HG03280 (cell line): ENCODE measurements around the gene CEP85.
"Not testable (repeated sequence)": the region's sequence is repeated elsewhere in the genome, so short reads cannot be mapped to it uniquely, and the experiment has no call there.

Experiments
- ATAC-seq: cut with Tn5 transposase; IDR thresholded peaks from one replicate; pipeline ENCODE4 v1.9.1; 2021; ENCODE audit warnings: mild to moderate bottlenecking, moderate library complexity; ENCODE audit not compliant: unreplicated experiment

The CEP85 gene

DNA sequence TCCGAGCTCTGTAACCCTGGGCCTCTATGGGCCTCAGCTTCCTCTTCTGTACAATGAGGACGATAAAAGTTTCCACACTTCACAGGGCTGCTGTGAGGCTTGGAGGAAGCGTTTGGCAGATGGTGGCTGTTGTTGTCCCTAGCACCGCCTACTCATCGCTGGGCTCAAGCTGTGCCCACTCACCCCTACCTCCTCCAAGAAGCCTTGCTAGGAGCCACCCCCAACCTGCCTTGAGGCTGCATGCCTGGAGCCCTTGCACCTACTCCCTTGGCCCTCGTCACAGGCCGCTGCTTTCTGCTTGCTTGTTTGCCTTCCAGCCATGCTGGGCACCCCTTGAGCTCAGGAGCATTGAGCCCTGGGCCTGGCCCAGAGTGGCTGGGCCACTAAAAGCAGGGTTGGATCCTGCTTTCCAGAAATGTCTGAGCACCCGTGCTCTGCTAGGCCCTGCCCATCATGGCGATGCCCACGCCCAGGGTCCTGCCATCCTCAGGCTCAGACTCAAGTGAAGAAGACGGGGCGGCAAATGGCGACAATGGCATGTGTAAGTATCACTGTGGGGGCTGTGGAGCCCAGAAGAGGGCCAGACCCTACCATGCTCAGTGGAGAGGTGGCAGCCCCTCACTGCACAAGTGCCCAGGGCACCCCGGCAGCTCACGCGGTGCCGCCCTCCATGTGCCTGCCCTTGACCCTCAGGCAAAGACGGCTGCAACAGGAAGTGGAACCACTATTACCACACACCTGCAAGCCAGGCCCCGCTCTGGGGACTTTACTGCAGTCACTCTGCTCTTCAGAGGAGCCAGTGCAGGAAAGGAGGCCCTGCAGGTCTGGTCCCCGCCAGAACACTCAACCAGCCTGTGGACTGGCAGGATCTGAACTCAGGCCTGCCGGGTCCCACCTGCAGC is 55.4 kb downstream of the CEP85 start:
- ATAC-seq = no peak

DNA sequence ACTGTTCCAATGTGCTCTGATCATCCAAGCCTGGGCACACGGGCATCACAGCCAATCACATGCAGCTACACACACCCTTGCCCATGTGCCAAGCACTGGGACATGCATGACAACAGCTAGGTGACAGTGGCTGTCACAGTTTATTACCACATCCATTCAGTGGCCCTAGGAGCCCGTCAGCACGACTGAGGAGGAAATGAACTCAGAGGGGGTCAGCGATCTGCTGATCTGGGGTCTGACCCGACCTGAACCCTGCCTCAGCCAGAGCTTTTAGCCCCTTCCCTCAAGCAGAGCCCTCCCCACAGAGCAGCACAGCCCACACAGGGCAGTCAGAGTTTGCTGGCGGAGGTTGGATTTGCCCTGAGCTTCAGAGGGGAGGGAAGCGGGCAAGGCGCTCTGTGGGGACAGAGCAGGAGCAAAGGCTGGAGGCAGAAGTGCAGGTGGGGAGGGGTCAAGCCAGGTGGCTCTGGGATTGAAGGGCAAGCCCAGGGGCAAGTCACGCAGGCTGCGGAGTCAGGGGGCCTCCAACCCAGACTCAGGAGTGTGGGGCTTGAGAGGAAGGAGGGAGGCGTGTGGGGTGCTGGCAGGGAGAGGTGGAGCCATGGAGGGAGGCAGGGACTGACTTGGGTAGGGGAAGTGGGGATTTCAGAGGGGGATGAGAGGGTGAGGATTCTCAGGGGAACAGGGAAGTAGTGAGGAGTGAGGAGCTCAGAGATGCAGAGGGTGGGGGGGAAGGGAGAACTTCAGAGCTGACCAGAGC is 56.3 kb downstream of the CEP85 start:
- no peak for ATAC-seq

DNA sequence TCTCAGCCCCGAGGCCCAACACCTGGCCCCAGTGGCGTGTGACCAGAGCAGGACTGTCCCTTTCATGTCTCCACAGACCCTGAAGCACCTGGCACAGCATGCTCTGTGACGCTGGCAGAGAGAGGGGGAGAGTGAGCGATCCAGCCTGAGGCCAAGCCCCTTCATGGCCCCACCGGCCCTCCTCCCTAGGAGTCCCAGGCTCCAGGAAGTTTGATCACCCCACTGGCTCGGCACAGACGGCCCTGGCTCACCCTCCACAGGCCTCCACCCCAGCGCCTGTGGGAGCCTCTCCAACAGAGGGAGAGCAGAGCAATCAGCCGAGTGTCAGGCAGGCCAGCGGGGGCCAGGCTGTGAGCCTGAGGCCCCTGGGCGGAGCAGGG is 56.9 kb downstream of the CEP85 start:
- no peak for ATAC-seq

DNA sequence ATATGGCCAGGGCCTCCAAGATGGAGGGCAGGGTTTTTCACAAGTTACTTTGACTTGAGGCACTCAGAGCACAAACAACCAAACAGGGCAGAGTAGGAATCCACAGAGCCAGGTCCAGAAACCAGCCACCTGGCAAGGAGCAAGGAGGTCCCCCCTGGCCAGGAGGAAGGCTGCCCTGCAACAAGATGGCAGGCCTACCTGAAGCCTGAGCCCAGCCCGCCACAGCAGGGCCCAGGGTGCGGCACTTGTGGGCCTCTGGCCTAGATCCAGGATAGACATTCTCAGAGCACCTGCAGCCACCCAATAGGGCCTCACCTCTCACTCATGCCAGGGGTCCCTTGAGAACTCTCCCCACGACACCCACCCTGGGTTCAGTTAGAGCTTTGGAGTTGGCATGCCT is 57.4 kb downstream of the CEP85 start:
- no peak for ATAC-seq

DNA sequence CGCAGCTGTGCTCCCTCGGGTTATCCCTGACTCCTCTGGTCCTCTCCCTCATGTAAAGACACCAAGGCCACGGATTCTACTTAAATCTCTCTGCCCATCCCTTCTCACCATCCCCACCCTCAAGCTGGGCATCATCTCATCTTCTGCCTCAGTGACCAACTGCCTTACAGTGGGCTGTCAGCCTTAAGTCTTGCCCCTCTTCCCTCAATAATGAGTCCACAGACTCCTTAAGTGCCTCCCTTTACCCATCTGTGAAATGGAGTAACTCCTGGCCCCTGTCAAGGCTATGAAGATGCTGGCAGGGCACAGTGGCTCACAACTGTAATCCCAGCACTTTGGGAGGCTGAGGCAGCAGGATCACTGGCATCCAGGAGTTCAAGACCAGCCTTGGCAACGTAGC is 57.9 kb downstream of the CEP85 start:
- ATAC-seq = no peak

DNA sequence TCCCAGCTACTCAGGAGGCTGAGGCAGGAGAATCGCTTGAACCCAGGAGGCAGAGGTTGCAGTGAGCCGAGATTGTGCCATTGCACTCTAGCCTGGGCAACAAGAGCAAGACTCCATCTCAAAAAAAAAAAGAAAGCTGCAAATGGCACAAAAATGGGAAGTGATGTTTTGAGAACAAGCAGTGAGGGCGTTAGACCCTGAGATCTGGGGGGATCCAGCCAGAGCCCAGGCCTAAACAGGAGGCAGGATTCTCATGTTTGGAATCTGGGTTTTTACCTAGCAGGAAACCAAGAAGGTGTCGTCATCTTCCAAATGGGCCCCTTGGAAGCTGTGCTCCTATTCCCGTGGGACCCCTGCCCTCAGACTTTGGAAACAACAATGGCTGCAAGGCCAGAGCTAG is 58.7 kb downstream of the CEP85 start:
- ATAC-seq = not testable (repeated sequence)

DNA sequence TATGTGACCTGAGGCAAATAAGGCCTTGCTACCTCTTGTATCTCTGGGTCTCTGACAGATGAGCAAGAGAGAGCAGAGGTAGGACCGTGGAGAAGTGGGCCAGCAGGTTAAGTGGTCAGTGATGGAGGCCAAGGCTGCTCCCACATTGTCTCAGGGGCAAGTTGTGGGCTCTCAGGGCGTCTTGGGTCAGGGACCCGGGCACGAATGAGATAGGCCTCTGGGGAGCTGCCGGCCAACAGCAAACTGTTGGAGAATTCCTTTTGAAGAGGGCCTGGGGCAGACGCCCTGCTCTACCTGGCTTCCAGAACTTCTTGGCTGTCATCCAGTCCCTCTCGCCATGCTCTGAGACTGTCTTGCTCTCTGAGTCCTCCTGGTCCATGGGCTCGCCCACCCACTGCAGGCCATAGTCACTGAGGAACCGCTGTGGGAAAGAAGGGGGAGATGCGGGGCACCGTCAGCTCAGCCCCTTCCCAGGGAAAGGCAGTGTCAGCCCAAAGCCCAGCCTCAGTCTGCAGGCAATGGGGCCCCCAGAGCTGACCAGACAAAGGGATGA is 60.0 kb downstream of the CEP85 start:
- no peak for ATAC-seq

DNA sequence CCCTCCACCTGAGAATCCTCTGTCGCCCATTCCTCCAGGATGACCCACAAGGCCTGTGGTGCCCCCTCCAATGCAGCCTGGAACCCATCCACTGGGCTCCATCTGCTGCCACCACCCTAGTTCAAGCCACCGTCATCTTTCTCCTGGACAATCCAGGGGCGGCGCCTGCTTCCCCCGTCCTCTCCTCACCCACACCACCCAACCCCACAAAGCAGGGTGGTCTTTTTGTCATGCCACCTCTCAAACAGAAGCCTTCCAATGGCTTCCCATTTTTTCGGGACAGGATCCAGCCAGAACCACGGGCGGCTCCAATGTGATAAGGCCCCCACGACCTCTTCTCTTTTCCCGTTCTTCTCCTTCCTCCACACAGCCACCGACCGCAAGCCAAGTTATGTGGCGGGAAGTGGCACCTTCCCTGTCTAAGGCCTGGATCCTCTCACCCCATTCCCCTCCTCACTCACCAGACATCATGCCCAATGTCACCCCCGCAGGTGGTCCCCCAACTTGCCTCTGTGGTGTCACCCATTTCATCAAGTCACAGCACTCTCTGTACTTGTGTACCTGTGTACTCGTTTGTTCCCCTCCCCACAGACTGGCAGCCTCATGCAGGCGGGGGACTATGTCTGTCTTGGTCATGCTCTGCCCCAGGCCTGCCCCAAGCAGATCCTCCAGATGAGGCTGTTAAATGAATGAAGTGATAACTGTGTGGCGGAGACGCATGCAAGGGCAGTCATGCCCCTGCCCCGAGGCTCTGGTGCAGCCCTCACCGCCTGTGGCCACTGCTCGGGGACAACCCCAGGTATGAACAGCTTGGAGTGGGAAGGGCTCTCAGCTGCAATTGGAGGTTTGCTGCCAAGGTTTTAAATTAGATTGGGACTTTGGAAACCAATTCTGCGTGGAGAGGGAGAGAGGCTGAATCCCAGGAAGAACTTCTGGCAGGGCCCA is 61.5 kb downstream of the CEP85 start:
- no peak for ATAC-seq

DNA sequence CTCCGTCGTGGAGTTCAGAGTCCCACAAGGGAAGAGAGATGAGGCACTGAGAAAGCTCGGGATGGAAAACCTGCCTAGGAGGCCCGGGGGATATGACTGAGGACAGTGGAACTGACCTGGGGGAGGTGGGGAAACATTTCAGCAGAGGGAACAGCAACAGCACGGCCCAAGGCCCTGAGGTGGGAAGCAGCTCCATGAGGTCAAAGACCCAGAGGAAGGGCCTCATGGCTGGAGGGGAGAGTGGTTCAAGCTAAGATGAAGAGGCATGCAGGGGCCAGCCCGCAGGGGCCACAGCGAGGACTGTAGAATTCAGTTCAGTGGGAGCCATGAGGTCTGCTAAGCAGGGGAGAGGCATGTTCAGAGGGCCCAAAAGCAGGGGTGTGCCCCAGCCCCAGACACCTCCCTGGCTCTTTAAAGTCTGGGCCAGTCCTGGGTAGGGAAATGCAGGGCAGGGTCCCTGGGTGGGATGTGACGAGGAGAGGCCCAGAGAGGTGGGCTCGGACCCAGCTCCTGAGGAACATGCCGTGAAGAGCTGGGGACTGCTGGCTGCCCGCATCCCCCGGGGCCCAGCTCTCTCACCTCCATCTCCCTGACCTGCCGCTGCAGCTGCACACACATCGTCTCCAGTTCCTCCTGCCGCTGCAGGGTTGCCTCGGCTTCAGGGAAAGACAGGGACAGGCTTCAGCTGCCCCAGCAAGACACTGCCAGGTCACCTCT is 62.5 kb downstream of the CEP85 start:
- ATAC-seq = no peak

DNA sequence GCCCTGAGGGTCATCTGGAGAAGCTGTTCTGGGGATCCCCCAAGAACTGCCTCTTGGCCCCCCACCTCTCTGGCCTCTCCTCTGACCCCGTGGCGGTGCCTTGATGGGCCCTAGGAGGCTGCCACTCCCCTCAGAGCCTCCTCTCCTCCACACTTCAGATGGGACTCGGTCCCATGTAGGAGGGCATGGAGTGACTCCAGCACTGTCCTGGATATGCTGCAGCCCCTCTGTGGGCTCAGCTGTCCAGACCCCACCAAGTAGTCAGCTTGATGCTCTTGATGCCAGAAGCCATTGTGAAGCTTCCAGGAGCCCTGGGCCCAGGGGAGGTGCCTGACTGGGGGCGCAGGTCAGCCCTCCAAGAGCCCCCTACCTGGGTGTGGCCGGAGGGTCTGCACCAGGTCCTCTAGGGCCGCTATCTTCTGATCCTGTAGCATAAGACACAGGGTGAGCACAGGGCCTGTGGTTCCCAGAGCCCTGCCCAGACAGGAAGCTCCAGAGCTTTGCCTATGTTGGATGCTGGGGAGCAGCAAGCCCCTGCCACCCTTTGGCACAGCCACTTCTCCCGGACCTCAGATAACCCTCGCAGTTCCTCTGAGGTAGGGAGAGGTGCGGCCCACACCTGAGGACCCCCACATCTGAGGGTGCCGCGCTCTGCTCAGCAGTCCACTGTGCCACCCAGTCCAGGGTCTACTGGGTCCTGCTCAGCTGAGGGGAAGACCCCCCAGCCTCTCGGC is 63.2 kb downstream of the CEP85 start:
- no peak for ATAC-seq

DNA sequence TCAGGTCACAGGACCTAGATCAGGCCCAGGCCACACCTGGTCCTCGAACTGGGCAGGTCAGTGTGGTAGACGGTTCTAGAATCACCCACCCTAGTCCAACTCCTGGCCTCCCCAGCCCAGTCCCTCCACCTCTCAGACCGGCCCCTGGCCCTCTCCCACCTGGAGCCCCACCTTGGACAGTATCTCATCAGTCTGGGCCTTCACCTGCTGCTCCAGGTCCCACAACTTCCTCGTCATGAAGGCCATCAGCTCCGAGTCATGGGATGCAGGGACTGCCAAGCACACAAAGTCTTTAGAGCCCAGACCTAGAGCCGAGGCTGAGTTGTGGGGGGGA is 63.8 kb downstream of the CEP85 start:
- no peak for ATAC-seq

DNA sequence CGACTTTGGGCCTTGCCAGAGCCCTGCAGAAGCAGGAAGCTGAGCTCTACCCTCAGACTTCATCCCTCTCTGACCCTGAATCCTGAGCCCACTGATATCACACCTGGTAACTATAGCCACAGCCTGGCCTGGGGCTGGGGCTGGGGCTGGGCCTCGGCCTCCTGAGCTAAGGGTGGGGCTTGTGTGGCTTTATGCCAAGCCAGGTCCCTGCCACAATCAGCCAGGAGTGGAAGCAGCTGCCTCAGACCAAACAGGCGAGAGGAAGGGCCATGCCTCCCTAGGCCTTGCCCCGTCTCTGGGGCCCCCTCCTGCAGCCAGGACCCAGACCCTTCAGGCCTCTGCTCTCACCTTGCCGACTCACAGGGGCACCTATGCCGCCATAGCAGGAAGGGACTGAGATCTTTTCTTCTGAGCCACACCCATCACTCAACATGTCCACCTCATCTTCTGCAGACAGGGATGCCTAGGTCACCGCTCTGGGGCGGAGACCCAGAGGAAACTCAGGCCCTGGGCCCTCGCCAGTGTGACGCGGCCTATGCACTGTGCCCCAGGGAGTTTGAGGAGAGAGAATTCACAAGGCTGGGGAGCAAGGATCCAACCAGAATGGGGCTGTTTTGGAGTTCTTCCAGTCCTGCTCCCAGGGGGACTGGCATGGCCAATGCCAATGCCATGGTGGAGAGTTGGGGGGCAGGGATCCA is 66.7 kb downstream of the CEP85 start:
- ATAC-seq = no peak

DNA sequence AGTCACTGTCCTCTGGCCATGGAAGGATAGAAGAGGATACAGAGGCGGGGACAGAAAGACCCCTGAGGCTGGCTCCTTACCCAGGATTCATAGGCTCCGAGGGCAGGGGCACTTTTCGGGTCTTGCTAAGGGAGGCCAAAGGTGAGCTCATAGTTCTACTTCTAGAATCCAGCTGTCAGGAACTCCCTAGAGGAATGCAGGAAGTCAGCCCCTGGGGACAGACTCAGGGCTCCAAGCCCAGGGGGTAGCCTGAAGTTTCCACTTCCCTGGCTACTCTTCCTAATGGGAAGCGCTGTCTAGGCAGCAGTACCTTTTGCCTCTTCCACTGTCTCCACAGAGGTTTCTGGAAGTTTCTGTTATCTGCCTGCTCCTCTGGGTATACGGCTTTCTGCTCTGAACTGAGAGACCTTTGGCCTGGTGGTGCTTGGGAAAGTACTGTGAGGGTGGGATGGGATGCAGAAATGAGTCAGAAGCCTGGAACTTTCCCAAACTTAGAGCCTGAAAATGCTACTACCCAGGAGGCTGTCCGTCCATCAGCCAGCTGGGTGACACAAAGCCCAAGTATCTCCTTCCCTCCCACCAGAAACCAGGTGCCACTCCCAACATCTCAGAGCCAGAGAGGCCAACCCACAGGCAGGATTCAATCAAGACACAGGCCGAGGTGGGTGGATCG is 68.9 kb downstream of the CEP85 start:
- no peak for ATAC-seq

DNA sequence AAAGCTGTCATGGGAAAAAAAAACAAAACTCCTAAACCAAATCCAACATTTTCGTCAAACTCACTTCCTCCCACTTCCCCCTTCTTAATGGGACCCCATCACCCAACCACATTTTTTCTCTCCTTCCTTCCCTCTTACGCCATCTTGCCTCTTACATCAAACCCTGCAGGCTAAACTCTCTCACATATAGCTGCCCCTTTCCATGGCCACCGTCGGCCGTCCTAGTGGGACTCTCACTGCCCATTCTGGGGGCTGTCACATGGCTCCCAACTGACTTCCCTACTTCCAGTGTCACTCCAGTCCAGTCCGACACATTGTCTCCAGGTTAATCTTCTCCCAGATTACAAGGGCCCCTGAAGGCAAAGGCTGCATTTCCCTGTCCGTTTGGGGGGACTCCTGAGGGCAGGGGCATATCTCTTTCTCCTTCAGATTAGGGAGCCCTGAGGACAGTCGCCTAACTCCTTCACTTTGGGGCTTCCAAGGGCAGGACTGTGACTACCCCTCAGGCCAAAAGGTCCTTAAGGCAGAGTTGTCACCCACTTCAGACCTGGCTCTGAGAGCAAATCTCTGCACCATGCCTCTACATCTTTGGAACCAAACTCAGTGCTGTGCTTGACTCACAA is 71.8 kb downstream of the CEP85 start:
- peak; percentile 7 for ATAC-seq

DNA sequence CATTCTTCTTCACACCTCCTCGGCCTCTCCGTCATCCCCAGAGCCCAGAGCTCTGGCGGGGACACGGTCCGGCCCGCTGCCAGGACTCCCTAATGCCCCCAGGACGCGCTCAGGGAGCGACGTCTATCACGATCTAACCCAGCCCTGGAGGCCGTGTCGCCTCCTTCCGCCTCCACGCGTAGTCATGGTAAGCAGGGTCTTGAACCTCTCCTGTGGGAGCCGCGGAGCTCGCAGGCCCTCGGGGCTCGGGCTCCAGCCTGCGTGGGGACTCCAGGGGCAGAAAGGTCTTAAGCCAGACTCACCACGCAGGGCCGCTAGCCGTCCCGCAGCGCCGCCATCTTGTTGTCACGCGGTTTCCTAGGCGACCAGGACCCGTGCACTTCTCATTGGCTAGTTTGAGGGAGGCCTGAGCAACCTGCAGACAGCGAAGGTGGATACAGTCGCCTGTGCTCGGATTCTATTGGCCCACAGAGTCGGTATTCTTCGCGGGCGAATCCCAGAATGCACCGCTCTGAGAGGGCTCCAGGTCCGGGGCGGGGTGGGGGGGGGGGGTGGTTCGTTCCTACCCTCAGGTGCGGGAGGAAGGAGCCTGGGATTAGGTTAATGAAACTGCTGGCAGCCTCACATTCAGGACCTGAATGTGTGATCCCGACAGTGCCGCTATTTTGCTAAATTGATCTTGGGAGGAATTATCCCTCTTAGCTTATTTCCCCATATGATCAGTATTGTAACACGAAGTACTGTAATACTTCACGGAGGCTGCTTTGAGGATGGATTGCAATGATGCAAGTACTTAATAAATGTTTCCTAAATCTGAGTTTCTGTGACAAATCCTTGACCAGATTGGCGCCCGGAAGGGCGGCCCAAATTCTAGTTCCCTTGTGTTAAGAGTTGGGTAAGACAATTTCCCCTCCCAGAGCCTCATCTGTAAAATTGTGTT is 72.6 kb downstream of the CEP85 start, which contains the start of gene UBXN11:
Gene UBXN11, minus strand, starts transcription at position 347 of the 940 bp plus-strand sequence. CDS start 3,753 bp downstream, outside the sequence.
- ATAC-seq = peak; percentile 97

DNA sequence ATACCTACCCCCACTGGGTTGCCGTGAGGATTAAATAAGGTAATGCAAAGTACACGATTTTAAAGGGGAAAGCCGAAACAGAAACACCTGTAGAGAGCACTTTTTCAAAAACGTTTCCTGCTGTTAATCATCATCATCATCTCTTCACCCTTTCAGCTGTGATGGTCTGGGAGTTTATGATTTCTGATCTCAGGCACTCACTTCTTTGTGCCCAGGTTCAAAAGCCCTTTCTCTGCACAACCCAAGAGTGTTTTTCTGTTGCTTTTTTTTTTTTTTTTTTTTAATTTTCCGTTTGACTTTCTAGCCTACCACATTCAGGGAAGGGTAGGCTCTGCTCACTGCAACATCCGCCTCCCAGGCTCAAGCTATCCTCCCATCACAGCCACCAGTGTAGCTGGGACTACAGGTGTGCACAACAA is 73.4 kb downstream of the CEP85 start:
- no peak for ATAC-seq
